GM23338 (cell line): ENCODE results near the gene FAAH2.

Experiments
- CTCF ChIP-seq, 2 experiments: fragments of 200-600 bp in 1 of 2; sonication (generic) in 1 of 2; conservative IDR thresholded peaks; 2 replicates each; pipeline versions ENCODE4 v1.5.1 to v1.6.1; 2016 to 2017; ENCODE audit warnings: antibody characterized with exemption in 2 of 2, low read depth in 2 of 2, mild to moderate bottlenecking in 2 of 2, moderate library complexity in 1 of 2
- JUNB ChIP-seq: IDR thresholded peaks from one replicate; pipeline ENCODE4 v1.6.1; 2016; ENCODE audit warnings: antibody characterized with exemption; ENCODE audit not compliant: unreplicated experiment

GRCh38 chrX:57266275-57266674, 20.2 kb upstream of the FAAH2 start:
- TF ChIP-seq CTCF (conservative IDR thresholded peaks at IDR 0.05; ENCODE audit: low read depth in 2 of 2), result no peak
- no peak for TF ChIP-seq JUNB
